Skeletal muscle tissue (tissue), 4 donors: Measurements from ENCODE around the gene ALX3. TPM values are rescaled to one million over a fixed set of nuclear protein-coding genes. Genes with fewer than 3 reads are reported as not detected.

ENCODE experiments used
- H3K27ac ChIP-seq: one replicate; pipeline ENCODE4 v1.7.0; 2013; ENCODE audit warnings: mild to moderate bottlenecking, low read depth, low read length, inconsistent platforms
- H3K27me3 ChIP-seq, 3 donors: one replicate each; pipeline ENCODE4 v1.7.0; 2013; ENCODE audit warnings: low read length in 3 of 3; ENCODE audit not compliant: control insufficient read depth in 3 of 3, insufficient read depth in 3 of 3
- H3K36me3 ChIP-seq, 3 donors: one replicate each; pipeline ENCODE4 v1.7.0; 2013; ENCODE audit warnings: low read length in 3 of 3; ENCODE audit not compliant: control insufficient read depth in 3 of 3, insufficient read depth in 3 of 3
- H3K4me1 ChIP-seq, 3 donors: one replicate each; pipeline ENCODE4 v1.7.0; 2013; ENCODE audit warnings: low read length in 3 of 3, mild to moderate bottlenecking in 3 of 3; ENCODE audit not compliant: control insufficient read depth in 3 of 3, insufficient read depth in 3 of 3
- H3K4me3 ChIP-seq, 3 donors: one replicate each; pipeline ENCODE4 v1.7.0; 2013; ENCODE audit warnings: low read length in 3 of 3
- H3K9ac ChIP-seq, 3 donors: one replicate each; pipeline ENCODE4 v1.7.0; 2013; ENCODE audit warnings: low read length in 3 of 3, mild to moderate bottlenecking in 3 of 3, moderate library complexity in 2 of 3, low read depth in 1 of 3
- H3K9me3 ChIP-seq, 3 donors: one replicate each; pipeline ENCODE4 v1.7.0; 2013; ENCODE audit warnings: low read length in 3 of 3; ENCODE audit not compliant: control insufficient read depth in 3 of 3
- total RNA-seq: library from RNA; depleted of rRNA; stranded (reverse); fragments of >200 nt; gene quantifications from one replicate; pipeline ENCODE4 v1.2.3, GENCODE V29; 2014
- donor health status: Osteomylitis.

ALX3 gene
- total RNA-seq, 1 donor from 2014 or later, result not detected

DNA sequence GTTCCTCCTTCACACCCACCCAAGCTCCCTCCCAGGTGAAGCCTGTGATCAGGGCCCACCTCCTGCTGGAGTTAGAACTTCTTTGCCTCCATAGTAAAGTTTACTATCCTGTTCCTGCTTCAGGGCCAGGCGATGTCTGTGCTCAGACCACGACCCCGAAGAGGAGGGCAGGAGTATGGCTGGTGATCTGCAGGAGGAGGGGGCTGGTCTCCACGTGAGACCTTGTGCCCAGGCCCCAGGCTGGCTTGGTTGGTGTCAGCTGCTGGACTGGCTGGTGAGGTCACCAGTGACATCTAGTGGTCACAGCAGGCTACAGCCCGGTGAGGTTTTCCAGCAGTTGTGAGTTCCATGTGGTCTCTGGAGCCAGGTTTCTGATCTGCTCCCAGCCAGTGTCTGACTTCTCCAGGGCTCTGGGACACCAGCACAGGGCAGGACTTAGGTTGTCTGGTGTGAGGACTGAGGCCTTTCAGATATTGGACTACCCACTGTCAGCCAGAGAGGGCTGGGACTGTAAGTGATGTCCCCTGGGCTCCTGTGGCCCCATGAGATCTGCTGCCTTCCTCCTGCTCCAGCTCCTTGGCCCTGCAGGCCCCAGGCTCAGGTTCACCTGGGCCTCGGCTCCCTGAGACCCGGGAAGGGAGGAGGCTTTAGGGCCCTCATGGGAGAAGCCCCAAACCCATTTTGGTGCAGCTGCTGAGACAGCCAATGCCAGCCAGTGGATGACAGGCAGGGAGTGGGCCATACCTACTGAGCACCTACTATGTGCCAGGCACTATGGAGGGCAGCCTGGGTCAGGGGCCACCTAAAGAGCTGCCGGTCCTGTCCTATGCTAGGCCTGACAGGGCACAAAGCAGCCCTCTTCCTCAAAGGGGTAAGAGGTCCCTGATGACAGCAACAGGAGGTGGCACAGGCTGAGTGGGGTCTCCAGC is 35.8 kb upstream of the ALX3 start:
- Histone ChIP-seq H3K4me1 (peaks cover 0 to 4% (median 3%) of the 10 kb centered on the region in 3 donors), H3K9ac (peak overlapping the region in 1 of 3 donors; percentile 40), H3K36me3 (no peaks in the 10 kb centered on the region), H3K4me3 (no peak overlapping the region), H3K27ac (no peak overlapping the region), H3K27me3 (peaks cover 0 to 4% (median 3%) of the 10 kb centered on the region in 3 donors), H3K9me3 (no peaks in the 10 kb centered on the region)

DNA sequence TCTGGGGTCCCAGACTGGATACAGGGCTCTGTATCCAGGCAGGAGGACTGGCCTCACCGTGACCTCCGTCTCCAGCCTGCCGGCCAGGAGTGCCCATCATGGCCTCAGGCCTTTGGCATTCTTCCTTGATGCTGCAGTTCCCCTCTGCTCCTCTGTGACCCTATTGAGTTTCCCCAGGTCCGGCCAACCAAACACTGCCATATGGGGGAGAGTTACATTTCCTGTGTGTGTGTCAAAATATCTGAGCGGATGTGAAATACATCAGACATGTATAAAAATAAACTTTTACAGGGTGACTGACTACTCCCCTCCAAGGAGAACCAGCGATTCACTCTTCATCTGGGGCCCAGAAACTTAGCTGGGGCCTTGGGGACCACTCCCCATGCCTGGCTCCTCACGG is 31.6 kb upstream of the ALX3 start:
- H3K27me3 ChIP-seq, result peaks cover 0 to 7% (median 6%) of the 10 kb centered on the region in 3 donors
- no peak overlapping the region for H3K9ac ChIP-seq
- H3K4me3 ChIP-seq, result no peak overlapping the region
- no peak overlapping the region for H3K27ac ChIP-seq
- H3K36me3 ChIP-seq, result no peaks in the 10 kb centered on the region
- H3K4me1 ChIP-seq, result peaks cover 0 to 4% (median 3%) of the 10 kb centered on the region in 3 donors
- H3K9me3 ChIP-seq, result no peaks in the 10 kb centered on the region

DNA sequence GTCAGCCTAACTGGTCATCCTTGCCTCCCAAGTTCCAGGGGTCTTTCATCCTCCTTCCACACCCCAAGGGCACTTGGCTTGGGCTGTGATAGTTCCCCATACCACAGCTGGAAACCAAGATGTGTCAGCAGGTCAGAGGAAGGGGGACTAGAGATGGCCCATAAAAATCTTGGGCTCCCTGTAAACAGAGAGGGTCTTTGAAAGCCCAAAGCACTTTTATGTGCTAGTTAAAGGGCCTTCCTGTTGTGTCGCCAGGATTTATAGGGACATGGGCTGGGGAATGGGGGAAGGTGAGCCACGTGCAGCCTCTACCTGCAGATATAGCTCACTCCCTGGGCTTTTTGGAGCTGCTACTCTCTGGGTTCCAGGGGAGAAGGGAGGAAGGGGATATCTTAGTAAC is 29.9 kb upstream of the ALX3 start:
- no peaks in the 10 kb centered on the region for H3K36me3 ChIP-seq
- no peak overlapping the region for H3K9ac ChIP-seq
- H3K4me1 ChIP-seq, result peaks cover 0 to 4% (median 0%) of the 10 kb centered on the region in 3 donors
- H3K27me3 ChIP-seq, result peaks cover 0 to 13% (median 6%) of the 10 kb centered on the region in 3 donors
- no peak overlapping the region for H3K4me3 ChIP-seq
- H3K27ac ChIP-seq, result no peak overlapping the region
- H3K9me3 ChIP-seq, result no peaks in the 10 kb centered on the region

DNA sequence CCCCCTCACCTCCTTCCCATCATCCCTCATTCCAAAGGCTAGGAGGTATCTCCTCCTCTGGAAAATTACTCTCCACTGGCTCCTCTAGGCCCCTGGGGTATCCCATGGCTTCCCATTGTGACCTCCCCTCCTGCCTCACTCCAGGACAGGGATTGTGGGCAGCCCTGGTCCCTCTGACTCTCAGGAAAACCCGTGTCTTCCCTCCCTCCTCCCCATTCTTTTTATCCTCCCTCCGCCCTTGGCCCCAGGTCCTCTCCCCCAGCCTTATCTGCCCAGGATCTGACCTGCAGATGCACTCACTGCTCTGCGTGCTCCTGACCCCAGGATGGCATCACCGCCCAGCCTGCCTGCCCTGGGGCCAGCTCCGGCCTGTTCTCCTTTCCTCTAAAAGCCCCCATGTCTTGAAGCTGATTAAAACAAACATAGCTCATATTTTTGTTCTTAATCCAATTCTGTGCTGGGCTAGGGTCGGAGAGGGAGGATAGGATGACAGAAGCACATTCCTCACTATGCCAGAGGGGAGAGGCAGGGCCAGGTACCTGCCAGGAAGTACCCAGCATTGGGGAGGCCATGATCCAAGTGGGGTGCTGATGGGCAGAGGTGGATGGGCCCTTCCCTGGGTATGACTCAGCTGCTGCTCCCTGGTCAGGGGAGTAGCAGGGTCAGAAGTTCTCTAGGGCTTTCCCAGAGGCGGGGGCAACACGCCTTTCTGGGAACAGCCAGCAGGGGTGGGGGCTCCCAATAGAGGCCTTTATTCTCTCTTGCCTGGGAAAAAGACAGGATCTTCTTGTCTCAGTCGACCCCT is 28.0 kb upstream of the ALX3 start:
- H3K27me3 ChIP-seq, result peaks cover 0 to 18% (median 9%) of the 10 kb centered on the region in 3 donors
- H3K9me3 ChIP-seq, result no peaks in the 10 kb centered on the region
- no peak overlapping the region for H3K27ac ChIP-seq
- H3K36me3 ChIP-seq, result no peaks in the 10 kb centered on the region
- H3K9ac ChIP-seq, result no peak overlapping the region
- no peak overlapping the region for H3K4me3 ChIP-seq
- peaks cover 0 to 4% (median 0%) of the 10 kb centered on the region in 3 donors for H3K4me1 ChIP-seq

DNA sequence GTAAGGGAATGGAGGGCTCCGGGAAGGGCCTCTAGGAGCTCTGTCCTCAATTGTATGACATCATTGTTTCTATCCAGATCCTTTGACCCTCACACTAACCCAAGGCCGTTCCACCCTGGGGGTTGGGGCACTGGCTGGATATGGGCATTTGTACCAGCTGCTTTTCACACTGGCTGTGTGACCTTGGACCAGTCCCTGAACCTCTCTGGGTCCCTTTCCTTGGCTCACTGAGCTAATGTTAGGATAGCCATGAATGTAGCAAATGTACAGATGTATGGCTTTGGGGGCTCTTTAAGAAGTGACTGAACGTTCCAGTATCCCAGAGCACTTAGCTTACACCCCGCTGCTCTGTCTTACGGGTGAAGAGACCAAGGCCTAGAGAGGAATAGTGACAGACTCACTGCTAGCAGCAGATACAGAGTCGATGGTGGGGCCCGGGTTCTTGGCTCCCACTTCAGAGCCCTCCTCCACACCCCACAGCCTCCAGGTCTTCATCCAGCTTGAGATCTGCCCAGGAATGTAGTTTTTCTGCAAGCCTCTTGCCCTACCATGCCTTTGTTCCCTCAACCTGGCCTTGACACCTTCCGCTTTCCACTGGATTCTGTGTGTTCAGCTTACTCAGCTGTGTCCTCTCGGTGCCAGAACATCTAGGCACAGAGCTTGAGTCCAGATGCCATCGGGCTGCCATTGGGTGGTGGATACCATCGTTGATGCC is 27.2 kb upstream of the ALX3 start:
- H3K27ac ChIP-seq, result no peak overlapping the region
- H3K4me3 ChIP-seq, result no peak overlapping the region
- H3K36me3 ChIP-seq, result no peaks in the 10 kb centered on the region
- H3K9ac ChIP-seq, result no peak overlapping the region
- no peaks in the 10 kb centered on the region for H3K9me3 ChIP-seq
- H3K27me3 ChIP-seq, result peaks cover 0 to 18% (median 9%) of the 10 kb centered on the region in 3 donors
- peaks cover 0 to 4% (median 0%) of the 10 kb centered on the region in 3 donors for H3K4me1 ChIP-seq

DNA sequence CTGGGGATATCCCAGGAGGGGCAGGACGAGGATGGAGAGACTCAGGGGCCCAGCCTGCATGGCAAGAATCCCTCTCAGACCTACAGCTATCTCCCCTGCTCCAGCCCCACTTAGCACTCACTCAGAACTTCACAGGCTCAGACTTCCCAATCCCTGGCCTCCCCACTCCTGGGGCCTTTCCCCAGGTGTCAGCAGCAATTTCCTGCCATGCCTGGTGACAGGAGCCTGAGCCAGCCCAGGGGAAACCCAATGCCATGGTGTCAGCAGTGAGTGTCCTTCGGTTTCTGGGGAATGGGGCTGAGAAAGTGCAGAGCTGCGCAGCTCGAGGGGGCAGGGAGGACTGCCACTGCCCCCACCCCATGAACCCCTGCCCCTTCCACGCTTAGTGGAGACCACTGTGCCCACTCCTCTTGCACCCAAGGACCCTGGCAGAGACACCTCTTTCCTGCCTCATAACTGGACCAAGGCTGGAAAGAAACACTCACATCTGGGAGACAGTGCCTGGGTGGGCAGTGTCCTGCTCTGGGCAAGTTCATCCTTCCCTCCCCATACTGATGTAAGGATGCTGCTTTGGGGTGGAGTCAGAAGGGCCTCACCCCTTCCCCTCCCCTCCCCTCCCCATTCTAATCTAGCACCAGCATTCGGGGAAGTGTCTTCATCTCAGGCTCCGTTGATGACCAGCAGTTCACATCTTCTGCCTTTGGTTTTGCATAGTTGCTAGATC is 24.6 kb upstream of the ALX3 start:
- H3K27ac ChIP-seq, result no peak overlapping the region
- H3K4me1 ChIP-seq, result no peaks in the 10 kb centered on the region
- no peaks in the 10 kb centered on the region for H3K9me3 ChIP-seq
- no peak overlapping the region for H3K9ac ChIP-seq
- no peaks in the 10 kb centered on the region for H3K36me3 ChIP-seq
- no peak overlapping the region for H3K4me3 ChIP-seq
- peaks cover 0 to 18% (median 9%) of the 10 kb centered on the region in 3 donors for H3K27me3 ChIP-seq

DNA sequence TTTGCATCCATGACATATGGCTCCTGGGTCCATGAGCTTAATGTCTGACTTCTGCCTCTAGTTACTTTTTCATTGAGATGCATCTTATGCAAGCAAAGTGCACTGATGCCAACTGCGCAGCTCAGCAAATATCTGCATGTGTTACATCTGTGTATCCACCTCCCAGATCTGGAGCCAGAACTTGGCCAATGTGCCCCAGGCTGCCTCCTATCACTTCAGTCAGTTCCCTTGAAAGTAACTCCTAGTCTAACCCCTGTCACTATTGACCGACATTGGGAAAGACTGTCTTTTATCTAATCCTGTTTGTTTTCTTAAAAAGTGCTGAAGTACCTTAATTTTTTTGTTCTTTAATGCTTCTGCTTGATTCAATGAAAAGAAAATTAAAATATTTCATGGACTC is 22.5 kb upstream of the ALX3 start:
- peaks cover 0 to 28% (median 13%) of the 10 kb centered on the region in 3 donors for H3K27me3 ChIP-seq

DNA sequence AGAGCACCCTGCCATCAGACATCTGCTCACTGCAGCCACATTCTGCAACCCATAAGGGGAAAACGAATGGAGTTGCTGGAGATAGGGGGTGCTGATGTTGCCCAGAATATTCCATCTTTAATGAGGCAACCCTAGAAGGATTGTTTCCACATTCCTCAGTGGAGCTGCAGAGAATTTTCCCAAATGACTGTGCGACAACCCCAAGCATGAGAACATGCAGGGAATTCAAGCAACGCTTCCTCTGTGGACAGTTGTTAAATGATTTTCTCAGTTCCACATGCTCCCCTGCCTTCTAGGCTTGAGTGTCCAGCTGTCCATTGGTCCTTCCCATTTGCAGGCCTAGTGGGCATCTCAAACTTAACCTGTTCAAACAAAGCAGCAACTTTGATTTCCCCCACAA is 21.3 kb upstream of the ALX3 start:
- H3K9ac ChIP-seq, result no peak overlapping the region

More for the DNA sequence above, 22.5 kb upstream of the ALX3 start:
- H3K9ac ChIP-seq, result no peak overlapping the region
- H3K27ac ChIP-seq, result no peak overlapping the region
- H3K4me1 ChIP-seq, result peaks cover 0 to 8% (median 0%) of the 10 kb centered on the region in 3 donors
- no peaks in the 10 kb centered on the region for H3K36me3 ChIP-seq
- no peak overlapping the region for H3K4me3 ChIP-seq
- H3K9me3 ChIP-seq, result no peaks in the 10 kb centered on the region

DNA sequence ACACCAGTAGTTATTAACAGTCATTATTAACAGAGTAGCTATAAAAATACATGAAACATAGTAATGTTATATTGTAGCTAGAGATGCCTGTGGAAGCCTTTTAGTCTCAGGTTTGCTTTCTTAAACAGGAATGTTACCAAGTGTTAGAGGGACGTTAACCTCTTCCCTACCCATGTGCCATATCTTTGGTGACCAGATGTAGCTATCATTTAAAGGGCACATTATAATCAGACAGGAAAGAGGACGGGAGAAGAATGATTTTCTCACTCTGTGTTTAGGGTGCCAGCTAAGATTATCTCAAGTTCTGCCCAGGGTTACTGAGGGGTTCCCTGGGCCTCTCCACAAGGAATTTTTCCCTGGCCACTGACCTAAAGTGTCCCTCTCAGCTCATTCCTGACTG is 20.9 kb upstream of the ALX3 start:
- H3K27ac ChIP-seq, result no peak overlapping the region
- H3K9ac ChIP-seq, result no peak overlapping the region
- H3K36me3 ChIP-seq, result no peaks in the 10 kb centered on the region
- H3K27me3 ChIP-seq, result peaks cover 8 to 25% (median 16%) of the 10 kb centered on the region in 3 donors
- H3K9me3 ChIP-seq, result no peaks in the 10 kb centered on the region
- H3K4me3 ChIP-seq, result no peak overlapping the region
- H3K4me1 ChIP-seq, result peaks cover 0 to 8% (median 0%) of the 10 kb centered on the region in 3 donors

More for the DNA sequence above, 21.3 kb upstream of the ALX3 start:
- Histone ChIP-seq H3K9me3 (no peaks in the 10 kb centered on the region), H3K27me3 (peaks cover 4 to 24% (median 12%) of the 10 kb centered on the region in 3 donors), H3K27ac (no peak overlapping the region), H3K4me3 (no peak overlapping the region), H3K36me3 (no peaks in the 10 kb centered on the region), H3K4me1 (peaks cover 0 to 8% (median 0%) of the 10 kb centered on the region in 3 donors)
